ENCODE results near the gene ERG.

The ERG gene
- total RNA-seq: 0 to 0.04 (median 0) reads per million in 3 experiments

GRCh38 chr21:38498057-38498833 is at the start of gene ERG:
Gene ERG, minus strand, starts transcription at chr21:38498477. Its CDS starts 97 bp downstream, at chr21:38498380.
- no peak for DNase-seq

DNA sequence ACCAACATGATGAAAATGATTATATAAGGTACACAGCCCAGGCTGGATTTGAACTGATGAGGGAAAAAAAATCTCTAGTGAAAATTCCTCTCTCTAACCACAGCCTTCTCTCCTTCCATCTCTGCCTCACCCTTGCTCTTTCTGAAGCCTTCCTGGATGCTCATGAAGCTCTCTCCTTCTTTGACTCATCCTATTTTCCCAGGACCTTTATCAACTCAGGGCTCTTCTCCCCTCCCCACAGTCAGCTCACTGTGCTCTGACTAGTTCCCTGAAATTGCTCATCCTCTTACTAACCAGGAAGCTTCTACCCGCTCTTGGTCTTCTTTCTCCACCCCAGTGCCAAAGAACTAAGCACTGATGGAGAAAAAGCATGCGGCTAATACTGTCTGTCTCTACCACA is 46.4 kb upstream of the ERG start:
- DNase-seq: no peak

GRCh38 chr21:38542263-38542662 is 44.0 kb upstream of the ERG start:
- DNase-seq: no peak

GRCh38 chr21:38538353-38538752 is 40.1 kb upstream of the ERG start:
- DNase-seq: no peak

DNA sequence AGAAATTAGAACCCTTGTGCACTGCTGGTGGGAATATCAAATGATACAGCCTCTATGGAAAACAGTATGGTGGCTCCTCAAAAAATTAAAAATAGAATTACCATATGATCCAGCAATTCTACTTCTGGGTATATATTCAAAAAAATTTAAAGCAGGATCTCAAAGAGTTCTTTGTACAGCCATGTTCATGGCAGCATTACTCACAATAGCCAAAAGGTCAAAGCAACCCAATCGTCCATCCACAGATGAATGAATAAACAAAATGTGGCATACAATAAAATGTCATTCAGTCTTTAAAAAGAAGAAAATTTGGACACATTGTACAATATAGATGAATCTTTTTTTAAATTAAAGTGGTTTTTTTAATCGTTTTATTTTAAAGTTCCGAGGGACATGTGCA is 36.3 kb upstream of the ERG start:
- no peak for DNase-seq

DNA sequence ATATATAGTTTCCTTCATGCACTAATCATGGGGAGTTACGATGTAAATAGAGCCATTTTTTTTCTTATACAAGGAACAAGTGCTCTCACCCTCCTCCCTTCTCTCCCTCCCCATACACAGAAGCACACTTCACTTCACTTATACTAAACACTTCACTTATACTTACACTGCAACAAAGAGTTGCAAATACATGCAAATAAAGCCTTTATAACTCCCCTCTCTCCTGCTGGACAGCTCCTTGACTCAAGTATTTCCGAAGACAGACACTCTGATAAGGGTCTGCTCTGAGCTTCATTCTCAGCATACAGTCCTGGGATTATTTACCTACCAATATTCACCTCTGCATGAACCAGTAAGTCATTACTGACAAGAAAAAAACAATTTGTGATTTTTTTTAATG is 35.6 kb upstream of the ERG start:
- DNase-seq: no peak

DNA sequence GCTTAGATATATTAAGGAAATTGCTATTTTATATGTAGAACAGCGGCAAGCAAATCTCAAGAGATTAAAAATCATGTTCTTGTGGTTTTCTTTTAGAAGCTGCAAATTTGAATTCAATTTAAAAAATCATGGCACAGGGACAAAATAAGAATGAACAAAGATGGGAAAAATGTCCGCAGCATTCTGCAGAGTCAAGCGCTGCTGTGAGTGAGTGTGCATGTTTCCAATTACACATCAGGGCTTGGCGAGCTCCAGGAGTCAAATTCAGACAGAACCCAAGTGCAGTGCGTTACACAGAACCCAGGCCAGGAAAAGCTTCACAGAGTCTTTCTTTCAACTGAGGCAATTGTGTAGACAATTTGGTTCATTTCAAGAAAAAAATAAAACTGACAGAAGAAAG is 33.3 kb upstream of the ERG start:
- no peak for DNase-seq

- no peak for DNase-seq
These were observed 32.8 kb upstream of the ERG start for GRCh38 chr21:38531039-38531541.

GRCh38 chr21:38527737-38528136 is 29.5 kb upstream of the ERG start:
- no peak for DNase-seq

- DNase-seq: no peak
These were observed 27.2 kb upstream of the ERG start for GRCh38 chr21:38525454-38525853.

GRCh38 chr21:38524168-38525153 is 26.2 kb upstream of the ERG start:
- no peak for DNase-seq

DNA sequence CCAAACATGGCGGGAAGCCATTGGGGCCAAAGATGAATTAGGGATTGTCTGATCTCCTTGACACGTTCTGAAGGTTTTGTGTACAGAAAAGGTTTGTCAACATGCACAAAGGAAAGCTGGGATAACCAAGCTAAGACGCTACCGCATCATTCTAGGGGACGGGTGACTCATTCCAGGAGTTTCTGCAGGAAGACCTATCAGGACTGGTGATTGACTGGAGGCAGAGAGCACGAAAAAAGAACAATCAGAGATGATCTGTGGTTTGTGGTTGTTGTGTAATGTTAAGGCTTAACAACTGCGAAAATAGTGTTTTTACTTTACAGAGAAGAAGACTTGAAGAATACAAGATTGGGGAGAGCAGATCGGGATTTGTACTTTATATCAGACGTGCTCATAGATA is 22.2 kb upstream of the ERG start:
- DNase-seq: no peak

- DNase-seq: no peak
These were observed 13.5 kb upstream of the ERG start for GRCh38 chr21:38511662-38512243.

- no peak for DNase-seq
These were observed 12.9 kb upstream of the ERG start for GRCh38 chr21:38511198-38511597.

DNA sequence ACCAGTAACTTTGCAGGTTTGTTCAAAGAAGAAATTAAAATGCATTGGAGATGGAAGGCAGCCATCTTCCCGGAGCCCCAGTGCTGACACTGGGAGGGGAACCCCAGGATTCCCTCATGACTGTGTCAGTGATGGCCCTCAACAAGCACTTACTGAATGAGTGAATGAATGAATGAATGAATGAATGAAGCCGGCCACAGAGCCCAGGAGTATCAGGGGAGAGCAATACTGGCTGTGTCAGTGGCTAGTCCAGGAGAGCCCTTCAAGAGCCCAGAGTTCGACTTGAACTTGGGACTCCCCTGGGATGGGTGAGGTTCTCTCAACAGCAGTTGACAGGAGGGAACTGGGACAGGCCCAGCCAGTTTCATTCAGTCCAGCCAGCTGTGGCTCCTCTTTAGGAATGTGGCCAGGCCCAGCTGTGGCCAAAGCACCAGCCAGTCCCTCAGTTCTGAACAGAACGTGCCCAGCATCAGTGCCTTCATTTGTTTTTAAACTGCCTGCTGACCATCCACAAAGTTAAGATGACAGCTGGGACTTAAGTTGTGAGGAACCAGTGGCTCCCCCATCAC is 9.2 kb upstream of the ERG start:
- no peak for DNase-seq

DNA sequence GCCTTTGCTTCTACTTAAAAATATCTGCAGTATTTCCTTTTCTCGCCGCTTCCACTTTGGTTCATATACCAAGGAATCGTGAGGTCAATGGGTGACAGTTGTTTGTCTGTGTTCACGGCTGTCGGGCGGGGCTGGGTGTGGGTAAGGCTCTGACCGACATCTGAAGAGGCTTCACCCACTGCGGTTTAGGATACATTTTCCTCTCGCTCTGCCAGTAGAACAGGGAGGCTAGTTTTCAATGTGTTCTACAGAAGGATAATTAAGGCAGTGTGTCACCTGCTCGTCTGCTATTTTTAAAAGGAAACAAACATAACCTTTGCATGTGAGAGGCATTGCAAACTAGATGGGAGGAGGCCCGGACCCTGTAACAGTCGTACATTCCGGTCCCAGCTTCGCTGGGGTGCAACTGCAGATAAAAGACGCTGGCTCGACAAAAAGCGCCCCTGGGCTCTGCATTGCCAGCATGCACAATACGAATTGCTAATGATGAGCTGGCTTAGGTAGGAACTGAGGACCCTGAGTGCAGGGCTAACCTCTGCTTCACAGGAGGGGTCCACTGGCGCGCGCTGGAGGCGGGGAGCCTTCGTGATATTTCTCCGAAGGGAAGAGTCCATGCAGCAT is 8.5 kb upstream of the ERG start:
- DNase-seq: no peak

DNA sequence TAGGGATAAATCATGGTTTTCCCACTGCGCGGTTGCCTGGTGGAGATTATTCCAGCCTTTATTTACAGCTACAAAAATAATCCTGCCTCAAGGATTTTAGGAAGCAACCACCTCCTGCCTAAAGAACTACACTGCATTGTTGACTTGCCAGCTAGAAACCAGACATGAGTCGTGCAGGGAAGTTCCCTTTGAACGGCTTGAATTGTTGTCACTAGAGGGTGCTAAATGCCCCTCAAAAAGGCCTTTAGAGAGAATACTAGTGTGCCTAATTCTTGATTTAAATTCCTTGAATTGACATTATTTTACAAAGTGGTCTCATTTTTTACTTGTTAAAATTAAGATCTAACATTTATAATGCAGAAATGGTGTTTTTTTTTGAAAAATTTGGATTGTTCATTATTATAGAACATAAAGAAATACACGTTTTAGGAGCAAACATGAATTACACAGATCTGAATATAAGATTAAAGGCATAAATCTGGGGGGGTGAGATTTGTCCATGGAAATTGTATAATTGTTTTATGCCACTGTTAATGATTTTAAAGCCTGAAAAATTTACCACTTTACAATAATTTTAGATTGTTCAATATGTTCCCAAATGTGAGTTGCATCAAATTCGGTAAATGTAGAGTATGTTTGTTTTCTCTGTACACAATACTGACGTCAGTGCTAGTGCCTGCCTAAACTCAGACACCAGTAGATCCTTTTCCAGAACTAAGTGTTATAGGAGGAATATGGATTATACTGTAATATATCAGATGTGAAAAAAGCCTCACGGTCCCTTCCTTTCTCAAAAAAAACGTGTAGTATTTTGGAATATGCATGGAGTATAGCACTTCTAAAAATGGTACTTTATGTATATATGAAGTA is 7.6 kb upstream of the ERG start:
- no peak for DNase-seq

- no peak for DNase-seq
These were observed 5.8 kb upstream of the ERG start for GRCh38 chr21:38504066-38504465.

DNA sequence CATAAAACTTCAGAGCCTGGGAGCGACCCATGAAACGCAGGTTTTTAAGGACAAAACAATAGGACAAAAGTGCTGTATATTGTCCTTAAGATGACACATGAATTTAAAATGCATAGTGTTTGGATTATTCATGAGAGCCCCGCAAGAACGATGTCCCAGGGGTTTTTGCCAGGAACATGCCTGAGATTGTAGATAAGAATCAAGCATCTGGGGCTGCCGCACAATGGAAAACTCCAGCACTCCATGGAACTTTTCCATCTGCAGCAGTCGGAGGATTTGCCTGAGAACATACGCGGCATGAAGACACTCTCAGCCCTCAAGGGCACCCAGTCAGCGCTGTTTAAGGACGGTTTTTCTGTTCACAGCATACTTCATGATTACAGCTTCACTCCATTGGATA is 5.3 kb upstream of the ERG start:
- no peak for DNase-seq

DNA sequence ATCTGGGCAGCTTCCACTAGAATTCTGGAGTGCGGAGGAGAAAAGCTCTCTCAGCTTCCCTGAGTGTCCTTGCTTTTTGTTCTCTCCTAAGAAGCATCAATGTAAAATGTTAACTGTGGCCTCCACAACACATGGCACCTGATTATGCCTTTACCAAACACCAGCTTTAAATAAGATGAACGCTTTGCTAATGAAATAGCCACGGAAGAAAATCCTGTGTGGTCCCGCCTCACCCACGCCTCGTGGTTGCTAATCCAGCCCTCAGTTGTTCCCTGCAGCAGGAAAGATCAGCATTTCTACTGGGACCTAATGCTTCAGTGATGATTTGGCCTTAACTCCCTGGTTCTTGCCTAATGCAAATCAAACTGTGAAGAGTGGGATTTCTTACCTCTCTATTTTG is 1.8 kb upstream of the ERG start:
- DNase-seq: no peak

DNA sequence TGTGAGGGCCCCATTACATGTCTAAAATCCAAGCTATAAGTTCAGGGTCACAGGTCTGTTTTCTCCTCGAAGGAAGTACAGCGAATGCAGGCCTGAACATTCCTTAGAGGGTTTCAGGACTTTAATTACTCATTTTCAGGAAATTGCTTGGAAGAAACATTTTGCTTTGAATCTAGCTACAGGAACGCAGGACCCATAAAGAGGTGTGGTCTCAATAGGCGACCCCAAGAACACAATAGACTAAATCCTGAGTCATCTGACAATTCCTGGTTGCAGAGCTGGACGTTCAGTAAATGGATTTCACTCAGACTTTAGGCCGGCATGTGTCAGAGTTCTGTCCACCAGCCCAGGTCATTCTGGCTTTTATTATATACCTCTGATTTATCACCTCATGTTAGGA is 1.0 kb upstream of the ERG start:
- no peak for DNase-seq
